A673 (cell line): ENCODE results near the gene MPDZ. TPM values are rescaled to one million over a fixed set of nuclear protein-coding genes. Genes with fewer than 3 reads are reported as not detected.

ENCODE experiments used
- BruUV-seq: library from RNA; stranded (reverse); fragments of 400-500 nt; replicated peaks from 2 replicates; lab custom pipeline; 2021; lab: Mats Ljungman, UMichigan
- CTCF ChIA-PET: fragments of 300-600 bp; sonication (Branson Sonifier 250); formaldehyde crosslinking; loops from one replicate; lab custom pipeline; 2022; ENCODE audit warnings: antibody characterized with exemption; lab: Charles Lee
- POLR2A ChIA-PET: fragments of 300-600 bp; sonication (Branson Sonifier 250); formaldehyde crosslinking; loops from one replicate; lab custom pipeline; 2022; ENCODE audit warnings: antibody characterized with exemption; ENCODE audit not compliant: low non-redundant PET; lab: Charles Lee
- DNase-seq: peaks from one replicate; pipeline ENCODE4 v3.0.0-alpha.2; 2015; ENCODE audit warnings: low spot score
- H3K27ac ChIP-seq: fragments of 200-600 bp; sonication (generic); 2 replicates; pipeline ENCODE4 v1.5.1; 2016; ENCODE audit warnings: mixed run types, low read depth, mild to moderate bottlenecking, mixed read lengths, antibody characterized with exemption, low read length; ENCODE audit not compliant: poor library complexity, severe bottlenecking
- H3K27me3 ChIP-seq: fragments of 200-600 bp; sonication (generic); replicated peaks from 2 replicates; pipeline ENCODE4 v1.6.1; 2017; ENCODE audit warnings: mixed run types, low read depth, mild to moderate bottlenecking, mixed read lengths, antibody characterized with exemption, low read length; ENCODE audit not compliant: insufficient read depth, poor library complexity
- H3K36me3 ChIP-seq: fragments of 200-600 bp; sonication (generic); 2 replicates; pipeline ENCODE4 v1.6.1; 2016; ENCODE audit warnings: mixed run types, mild to moderate bottlenecking, mixed read lengths, antibody characterized with exemption, low read length; ENCODE audit not compliant: insufficient read depth, poor library complexity, severe bottlenecking
- H3K4me1 ChIP-seq: fragments of 200-600 bp; sonication (generic); 2 replicates; pipeline ENCODE4 v1.6.1; 2017; ENCODE audit warnings: mixed run types, mild to moderate bottlenecking, mixed read lengths, antibody characterized with exemption, low read length; ENCODE audit not compliant: insufficient read depth, poor library complexity, severe bottlenecking
- H3K4me3 ChIP-seq: fragments of 200-600 bp; sonication (generic); 2 replicates; pipeline ENCODE4 v1.5.1; 2016; ENCODE audit warnings: low read depth, mixed run types, mild to moderate bottlenecking, mixed read lengths, low read length; ENCODE audit not compliant: poor library complexity, severe bottlenecking
- H3K9me3 ChIP-seq: fragments of 200-600 bp; sonication (generic); 2 replicates; pipeline ENCODE4 v1.6.1; 2016; ENCODE audit warnings: mixed run types, low read depth, mild to moderate bottlenecking, mixed read lengths, antibody characterized with exemption, low read length; ENCODE audit not compliant: poor library complexity, severe bottlenecking
- CTCF ChIP-seq: fragments of 300-800, 200-600 bp; sonication (generic); conservative IDR thresholded peaks from 2 replicates; pipeline ENCODE4 v1.5.1; 2017; ENCODE audit warnings: low read depth, mild to moderate bottlenecking, antibody characterized with exemption, low read length, moderate library complexity, mixed read lengths
- EZH2 ChIP-seq: fragments of 200-600 bp; sonication (generic); IDR thresholded peaks from 2 replicates; pipeline ENCODE4 v1.6.1; 2017; ENCODE audit warnings: borderline replicate concordance, low read depth, mild to moderate bottlenecking, mixed read lengths, antibody characterized with exemption, low read length; ENCODE audit not compliant: poor library complexity, severe bottlenecking
- intact Hi-C: fragments of 100-400 bp; cut with micrococcal nuclease; formaldehyde crosslinking; loops from one replicate; pipeline ENCODE4 v1.10.0; 2022; ENCODE audit not compliant: unreplicated experiment
- total RNA-seq: library from RNA; stranded (reverse); gene quantifications from 2 replicates; pipeline ENCODE4 v1.2.3, GENCODE V29; 2021

The MPDZ gene
- total RNA-seq, 1 experiment from 2014 or later: 35.1 TPM

- no peak overlapping the region for H3K27ac ChIP-seq
- TF ChIP-seq EZH2 (no peak), CTCF (no peak)
- H3K4me3 ChIP-seq: no peak overlapping the region
- BruUV-seq: no TSS peak
- H3K27me3 ChIP-seq: no peaks in the 10 kb centered on the region
- intact Hi-C loops: no loop called here
- CTCF ChIA-PET: no interaction called here
- H3K9me3 ChIP-seq: no peaks in the 10 kb centered on the region
- POLR2A ChIA-PET: no interaction called here
- no peak for DNase-seq
- H3K4me1 ChIP-seq: peaks cover 26% of the 10 kb centered on the region
- no peaks in the 10 kb centered on the region for H3K36me3 ChIP-seq
Measured at GRCh38 chr9:13113216-13113615, 166.3 kb downstream of the MPDZ start.

- ChIA-PET POLR2A (no interaction called here), CTCF (no interaction called here)
- H3K4me1 ChIP-seq: peaks cover 26% of the 10 kb centered on the region
- intact Hi-C loops: no loop called here
- H3K27ac ChIP-seq: no peak overlapping the region
- no peaks in the 10 kb centered on the region for H3K9me3 ChIP-seq
- no TSS peak for BruUV-seq
- no peaks in the 10 kb centered on the region for H3K36me3 ChIP-seq
- TF ChIP-seq CTCF (no peak), EZH2 (no peak)
- no peak overlapping the region for H3K4me3 ChIP-seq
- no peaks in the 10 kb centered on the region for H3K27me3 ChIP-seq
- DNase-seq: no peak
Measured at GRCh38 chr9:13111778-13112177, 167.7 kb downstream of the MPDZ start.

- no peaks in the 10 kb centered on the region for H3K9me3 ChIP-seq
- BruUV-seq: no TSS peak
- H3K27ac ChIP-seq: no peak overlapping the region
- POLR2A ChIA-PET: no interaction called here
- CTCF ChIA-PET: no interaction called here
- peaks cover 26% of the 10 kb centered on the region for H3K4me1 ChIP-seq
- DNase-seq: no peak
- H3K4me3 ChIP-seq: no peak overlapping the region
- no peaks in the 10 kb centered on the region for H3K36me3 ChIP-seq
- TF ChIP-seq CTCF: no peak
- no peak for TF ChIP-seq EZH2
- no peaks in the 10 kb centered on the region for H3K27me3 ChIP-seq
- intact Hi-C loops: no loop called here
Measured at GRCh38 chr9:13110766-13111417, 168.6 kb downstream of the MPDZ start.
